ENCODE measurements around the gene MYL3. TPM values are rescaled to one million over a fixed set of nuclear protein-coding genes. Genes with fewer than 3 reads are reported as not detected.

MYL3 gene
- polyA plus RNA-seq, 1 experiment, result 1.0 TPM

DNA sequence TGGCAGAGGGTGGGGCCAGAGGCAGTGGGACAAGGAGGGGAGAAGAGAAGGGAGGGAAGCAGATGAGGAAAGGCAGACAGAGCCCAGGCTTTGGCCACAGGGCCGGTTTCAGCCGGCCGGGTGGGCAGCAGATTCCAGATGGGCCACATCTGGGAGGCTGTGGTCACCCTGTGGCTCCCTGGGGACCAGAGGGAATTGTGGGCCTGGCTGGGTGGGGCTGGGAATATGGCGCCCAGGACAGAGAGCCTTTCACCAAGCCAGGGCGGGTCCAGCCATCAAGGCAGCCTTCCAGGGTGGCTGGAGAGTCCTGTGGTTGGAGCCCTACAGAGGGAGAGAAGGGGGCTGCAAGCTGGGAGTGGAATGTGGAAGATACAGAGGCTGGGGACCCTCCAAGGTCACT is 33.1 kb upstream of the MYL3 start:
- no peak overlapping the region for H3K4me3 ChIP-seq (ENCODE audit: low read depth, low read length)
- H3K27me3 ChIP-seq (ENCODE audit: control insufficient read depth, insufficient read depth, low read length), result peaks cover 2% of the 10 kb centered on the region; the same call in 1 of the 2 replicates
- TF ChIP-seq, protein P1, sequence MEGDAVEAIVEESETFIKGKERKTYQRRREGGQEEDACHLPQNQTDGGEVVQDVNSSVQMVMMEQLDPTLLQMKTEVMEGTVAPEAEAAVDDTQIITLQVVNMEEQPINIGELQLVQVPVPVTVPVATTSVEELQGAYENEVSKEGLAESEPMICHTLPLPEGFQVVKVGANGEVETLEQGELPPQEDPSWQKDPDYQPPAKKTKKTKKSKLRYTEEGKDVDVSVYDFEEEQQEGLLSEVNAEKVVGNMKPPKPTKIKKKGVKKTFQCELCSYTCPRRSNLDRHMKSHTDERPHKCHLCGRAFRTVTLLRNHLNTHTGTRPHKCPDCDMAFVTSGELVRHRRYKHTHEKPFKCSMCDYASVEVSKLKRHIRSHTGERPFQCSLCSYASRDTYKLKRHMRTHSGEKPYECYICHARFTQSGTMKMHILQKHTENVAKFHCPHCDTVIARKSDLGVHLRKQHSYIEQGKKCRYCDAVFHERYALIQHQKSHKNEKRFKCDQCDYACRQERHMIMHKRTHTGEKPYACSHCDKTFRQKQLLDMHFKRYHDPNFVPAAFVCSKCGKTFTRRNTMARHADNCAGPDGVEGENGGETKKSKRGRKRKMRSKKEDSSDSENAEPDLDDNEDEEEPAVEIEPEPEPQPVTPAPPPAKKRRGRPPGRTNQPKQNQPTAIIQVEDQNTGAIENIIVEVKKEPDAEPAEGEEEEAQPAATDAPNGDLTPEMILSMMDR (IDR thresholded peaks at IDR 0.05; ENCODE audit: insufficient read depth, low read depth, low read length), result no peak
- no peak for DNase-seq (ENCODE audit: low read depth)
- ChIA-PET POLR2A (no interaction called here), CTCF (interaction anchor here (1.0 to 4.8 kb wide), 14 partner anchors 8 to 407 kb away, joined by 4 to 55 read pairs (median 10); partner anchors contain the start of gene PTH1R)
- no peaks in the 10 kb centered on the region for H3K36me3 ChIP-seq (ENCODE audit: control insufficient read depth, insufficient read depth, low read length)

DNA sequence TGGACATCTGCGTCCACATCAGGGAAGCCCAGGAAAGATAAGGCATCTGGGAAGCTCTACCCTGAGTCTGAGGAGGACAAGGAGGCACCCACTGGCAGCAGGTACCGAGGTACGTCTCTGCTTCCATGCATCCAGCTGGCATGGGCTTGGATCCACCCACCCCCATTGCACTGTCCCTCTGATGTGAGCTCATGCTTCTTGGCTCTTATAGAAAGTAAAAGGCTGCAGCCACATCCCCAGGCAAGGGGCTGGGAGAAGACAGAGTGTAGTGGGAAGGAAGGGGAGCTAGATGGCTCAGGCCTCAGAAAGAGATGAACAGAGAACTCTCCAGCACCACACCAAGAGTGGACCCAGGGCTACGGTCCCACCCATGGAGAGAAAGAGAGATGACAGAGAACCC is 32.5 kb upstream of the MYL3 start:
- H3K27me3 ChIP-seq (ENCODE audit: control insufficient read depth, insufficient read depth, low read length), result peaks cover 2% of the 10 kb centered on the region; the same call in 1 of the 2 replicates
- ChIA-PET POLR2A (no interaction called here), CTCF (interaction anchor here (0.6 to 4.8 kb wide), 25 partner anchors 9 to 1080 kb away, joined by 3 to 55 read pairs (median 6); partner anchors contain the start of genes NBEAL2 and PTH1R)
- DNase-seq (ENCODE audit: low read depth), result no peak
- no peak overlapping the region for H3K4me3 ChIP-seq (ENCODE audit: low read depth, low read length)
- H3K36me3 ChIP-seq (ENCODE audit: control insufficient read depth, insufficient read depth, low read length), result no peaks in the 10 kb centered on the region
- TF ChIP-seq, protein P1 (IDR thresholded peaks at IDR 0.05; ENCODE audit: insufficient read depth, low read depth, low read length), result no peak

- DNase-seq (ENCODE audit: low read depth), result no peak
- H3K4me3 ChIP-seq (ENCODE audit: low read depth, low read length), result no peak overlapping the region
- peaks cover 2% of the 10 kb centered on the region; the same call in 1 of the 2 replicates for H3K27me3 ChIP-seq (ENCODE audit: control insufficient read depth, insufficient read depth, low read length)
- CTCF ChIA-PET, result interaction anchor here (0.6 to 4.8 kb wide), 30 partner anchors 9 to 1079 kb away, joined by 3 to 55 read pairs (median 5); partner anchors contain the start of genes NBEAL2 and PTH1R
- TF ChIP-seq, protein P1 (IDR thresholded peaks at IDR 0.05; ENCODE audit: insufficient read depth, low read depth, low read length), result peak; percentile 93
- POLR2A ChIA-PET, result no interaction called here
- no peaks in the 10 kb centered on the region for H3K36me3 ChIP-seq (ENCODE audit: control insufficient read depth, insufficient read depth, low read length)
These were observed 32.0 kb upstream of the MYL3 start for GRCh38 chr3:46895204-46895660.

- ChIA-PET POLR2A (no interaction called here), CTCF (interaction anchor here (0.8 to 4.8 kb wide), 17 partner anchors 8 to 198 kb away, joined by 3 to 55 read pairs (median 10); partner anchors contain the start of genes NBEAL2 and PTH1R)
- TF ChIP-seq, protein P1 (IDR thresholded peaks at IDR 0.05; ENCODE audit: insufficient read depth, low read depth, low read length), result no peak
These were observed 31.0 kb upstream of the MYL3 start for GRCh38 chr3:46894256-46894655.

GRCh38 chr3:46893763-46894162 is 30.5 kb upstream of the MYL3 start:
- H3K36me3 ChIP-seq (ENCODE audit: control insufficient read depth, insufficient read depth, low read length), result no peaks in the 10 kb centered on the region
- no peak overlapping the region for H3K4me3 ChIP-seq (ENCODE audit: low read depth, low read length)
- ChIA-PET POLR2A (no interaction called here), CTCF (interaction anchor here (0.6 to 12.4 kb wide), 8 partner anchors 8 to 481 kb away, joined by 3 to 70 read pairs (median 10); partner anchors contain the start of gene MYL3)
- DNase-seq (ENCODE audit: low read depth), result no peak
- TF ChIP-seq, protein P1 (IDR thresholded peaks at IDR 0.05; ENCODE audit: insufficient read depth, low read depth, low read length), result no peak
- H3K27me3 ChIP-seq (ENCODE audit: control insufficient read depth, insufficient read depth, low read length), result peaks cover 6% of the 10 kb centered on the region; the same call in 1 of the 2 replicates

More at GRCh38 chr3:46894256-46894655, 31.0 kb upstream of the MYL3 start:
- Histone ChIP-seq H3K36me3 (ENCODE audit: control insufficient read depth, insufficient read depth, low read length) (no peaks in the 10 kb centered on the region), H3K27me3 (ENCODE audit: control insufficient read depth, insufficient read depth, low read length) (peaks cover 5% of the 10 kb centered on the region; the same call in 1 of the 2 replicates), H3K4me3 (ENCODE audit: low read depth, low read length) (no peak overlapping the region)
- no peak for DNase-seq (ENCODE audit: low read depth)

All from BJ (cell line).